Measurements from ENCODE around the gene ADARB1.

The ADARB1 gene

DNA sequence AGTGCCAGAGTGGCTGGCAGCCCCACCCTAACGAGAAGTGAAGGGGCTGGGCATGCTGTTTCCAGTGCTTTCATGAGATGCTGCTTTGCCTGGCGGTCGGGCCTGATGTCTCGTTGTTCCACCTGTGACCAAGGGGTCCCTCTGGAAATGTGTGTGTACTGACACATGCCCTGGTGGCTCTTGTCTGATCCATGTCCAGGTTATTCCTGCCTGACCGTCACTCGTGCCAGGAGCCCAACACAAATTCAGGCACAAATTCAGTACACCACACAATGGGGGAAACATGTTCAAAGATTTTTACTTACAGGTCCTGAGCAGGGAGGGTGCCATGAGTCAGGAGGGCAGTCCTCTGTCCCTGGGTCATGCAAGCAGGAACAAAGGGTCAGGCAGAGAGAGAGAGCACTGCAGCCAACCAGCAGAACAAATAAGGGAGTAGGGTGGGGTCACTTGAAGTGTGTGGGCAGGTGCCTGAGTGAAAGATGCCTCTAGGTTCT is 76.3 kb downstream of the ADARB1 start:
- no peak overlapping the region for H3K4me3 ChIP-seq (ENCODE audit: low read length)
- H3K4me1 ChIP-seq (ENCODE audit: insufficient read depth, low read length): peaks cover 40% of the 10 kb centered on the region
- H3K36me3 ChIP-seq (ENCODE audit: insufficient read depth, low read length): no peaks in the 10 kb centered on the region
- no peaks in the 10 kb centered on the region for H3K9me3 ChIP-seq (ENCODE audit: low read length)
- no peaks in the 10 kb centered on the region for H3K27me3 ChIP-seq (ENCODE audit: insufficient read depth, low read length)
- H2AFZ ChIP-seq (ENCODE audit: low read depth, low read length): no peak overlapping the region

DNA sequence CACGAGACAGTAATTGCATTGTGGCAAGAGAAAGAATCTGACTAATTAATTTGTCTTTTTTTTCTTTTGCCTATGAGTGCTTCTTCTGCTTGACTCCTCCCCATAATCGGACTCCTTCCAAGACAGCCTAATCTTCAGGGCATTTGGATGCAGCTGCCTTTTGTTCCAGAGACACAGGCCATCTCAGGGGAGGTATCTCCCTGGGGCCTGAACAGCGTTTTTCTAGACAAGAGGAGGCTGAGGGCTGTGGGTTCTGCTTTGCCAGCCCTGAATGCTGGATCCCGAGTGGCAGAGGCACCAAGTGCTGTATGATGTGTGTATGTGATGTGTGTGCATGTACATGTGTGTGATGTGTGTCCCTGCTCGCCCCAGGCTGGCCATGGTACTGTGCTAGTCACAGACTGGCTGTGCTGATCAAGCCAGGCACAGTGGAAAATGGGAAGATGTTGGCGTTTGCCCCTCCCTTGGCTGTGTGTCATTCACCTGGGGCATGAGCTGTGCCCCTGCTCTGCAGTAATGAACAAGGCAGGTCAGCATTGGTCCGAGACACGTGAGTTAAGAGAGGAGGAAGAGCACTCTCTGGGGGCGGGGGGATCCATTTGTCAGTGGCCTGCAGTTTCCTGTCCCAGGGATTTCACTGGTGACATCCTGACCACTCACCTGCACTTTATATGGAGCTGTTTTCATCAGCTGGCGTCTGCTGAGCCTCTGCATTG is 77.2 kb downstream of the ADARB1 start:
- H3K9me3 ChIP-seq (ENCODE audit: low read length): no peaks in the 10 kb centered on the region
- no peak overlapping the region for H2AFZ ChIP-seq (ENCODE audit: low read depth, low read length)
- H3K27me3 ChIP-seq (ENCODE audit: insufficient read depth, low read length): no peaks in the 10 kb centered on the region
- H3K4me3 ChIP-seq (ENCODE audit: low read length): no peak overlapping the region
- H3K4me1 ChIP-seq (ENCODE audit: insufficient read depth, low read length): peaks cover 40% of the 10 kb centered on the region
- H3K36me3 ChIP-seq (ENCODE audit: insufficient read depth, low read length): no peaks in the 10 kb centered on the region

DNA sequence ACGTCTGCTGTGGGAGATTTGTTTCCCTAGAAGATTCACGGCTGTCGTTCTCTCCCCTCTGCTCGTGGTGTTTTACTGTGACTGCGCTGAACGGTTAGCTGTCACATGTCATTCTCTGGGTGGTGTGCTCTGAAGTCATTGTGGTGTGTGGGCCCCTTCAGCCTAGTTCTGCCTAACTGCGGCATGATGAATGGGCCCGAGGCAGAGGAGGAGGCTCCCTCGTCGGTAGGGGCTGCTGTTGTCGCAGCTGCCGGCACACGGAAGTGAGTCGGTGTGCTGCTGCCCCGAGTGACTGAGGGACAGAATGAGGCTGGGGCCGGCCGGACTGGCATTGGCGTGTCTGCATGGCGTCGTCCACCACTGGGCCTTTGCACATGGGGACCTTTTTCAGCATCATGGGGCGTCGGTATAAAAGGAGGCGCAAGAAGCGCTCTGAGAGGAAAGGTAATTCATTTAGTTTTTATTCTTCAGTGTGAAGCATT is 77.9 kb downstream of the ADARB1 start:
- H3K4me1 ChIP-seq (ENCODE audit: insufficient read depth, low read length): peaks cover 40% of the 10 kb centered on the region
- H3K27me3 ChIP-seq (ENCODE audit: insufficient read depth, low read length): no peaks in the 10 kb centered on the region
- H3K9me3 ChIP-seq (ENCODE audit: low read length): no peaks in the 10 kb centered on the region
- no peak overlapping the region for H2AFZ ChIP-seq (ENCODE audit: low read depth, low read length)
- H3K36me3 ChIP-seq (ENCODE audit: insufficient read depth, low read length): no peaks in the 10 kb centered on the region
- H3K4me3 ChIP-seq (ENCODE audit: low read length): no peak overlapping the region

DNA sequence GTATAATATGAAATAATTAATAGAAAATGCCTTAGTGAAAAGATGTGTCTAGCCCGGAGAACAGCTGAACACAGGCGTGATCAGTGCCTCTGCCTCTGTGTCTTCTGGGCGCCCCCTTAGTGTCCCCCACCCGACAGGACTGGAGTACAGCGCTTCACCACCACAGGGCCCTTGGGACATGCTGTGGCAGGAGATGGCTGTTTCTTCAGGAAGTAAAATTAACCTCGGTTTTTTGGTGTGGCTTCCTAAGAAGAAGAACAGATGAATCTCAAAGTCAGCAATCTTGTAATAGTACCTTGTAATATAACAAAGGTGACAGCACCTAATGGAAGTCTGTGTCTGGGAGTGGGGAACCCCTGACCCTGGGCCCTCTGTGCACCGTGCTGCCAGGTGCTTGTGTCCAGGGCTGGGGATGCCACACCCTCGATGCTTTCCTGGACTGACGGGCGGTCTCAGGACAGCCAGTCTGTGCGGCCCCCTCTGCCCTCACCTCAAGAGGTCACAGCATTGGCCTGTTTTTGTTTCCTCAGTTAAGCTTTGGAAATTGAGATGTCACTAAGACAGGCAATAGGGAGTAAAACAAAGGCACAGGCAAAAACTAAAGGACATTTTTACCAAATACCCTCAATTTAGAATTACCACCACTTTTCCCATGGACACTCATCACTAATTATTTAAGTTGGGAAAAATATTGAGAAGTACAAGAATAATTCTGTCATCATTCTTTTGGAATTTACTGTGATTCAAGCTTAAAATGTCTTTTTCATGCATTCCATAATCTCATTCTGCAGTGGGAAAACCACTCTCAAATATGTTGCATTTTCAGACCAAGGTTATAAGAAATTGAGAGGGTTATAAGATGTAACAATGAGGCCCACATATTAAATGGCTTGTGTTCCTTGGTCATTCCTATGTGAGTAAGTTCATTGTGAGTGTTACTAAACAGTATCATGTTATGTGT is 79.3 kb downstream of the ADARB1 start:
- Histone ChIP-seq H3K36me3 (ENCODE audit: insufficient read depth, low read length) (no peaks in the 10 kb centered on the region), H3K4me1 (ENCODE audit: insufficient read depth, low read length) (peaks cover 40% of the 10 kb centered on the region), H3K9me3 (ENCODE audit: low read length) (no peaks in the 10 kb centered on the region), H3K4me3 (ENCODE audit: low read length) (no peak overlapping the region), H3K27me3 (ENCODE audit: insufficient read depth, low read length) (no peaks in the 10 kb centered on the region), H2AFZ (ENCODE audit: low read depth, low read length) (no peak overlapping the region)

DNA sequence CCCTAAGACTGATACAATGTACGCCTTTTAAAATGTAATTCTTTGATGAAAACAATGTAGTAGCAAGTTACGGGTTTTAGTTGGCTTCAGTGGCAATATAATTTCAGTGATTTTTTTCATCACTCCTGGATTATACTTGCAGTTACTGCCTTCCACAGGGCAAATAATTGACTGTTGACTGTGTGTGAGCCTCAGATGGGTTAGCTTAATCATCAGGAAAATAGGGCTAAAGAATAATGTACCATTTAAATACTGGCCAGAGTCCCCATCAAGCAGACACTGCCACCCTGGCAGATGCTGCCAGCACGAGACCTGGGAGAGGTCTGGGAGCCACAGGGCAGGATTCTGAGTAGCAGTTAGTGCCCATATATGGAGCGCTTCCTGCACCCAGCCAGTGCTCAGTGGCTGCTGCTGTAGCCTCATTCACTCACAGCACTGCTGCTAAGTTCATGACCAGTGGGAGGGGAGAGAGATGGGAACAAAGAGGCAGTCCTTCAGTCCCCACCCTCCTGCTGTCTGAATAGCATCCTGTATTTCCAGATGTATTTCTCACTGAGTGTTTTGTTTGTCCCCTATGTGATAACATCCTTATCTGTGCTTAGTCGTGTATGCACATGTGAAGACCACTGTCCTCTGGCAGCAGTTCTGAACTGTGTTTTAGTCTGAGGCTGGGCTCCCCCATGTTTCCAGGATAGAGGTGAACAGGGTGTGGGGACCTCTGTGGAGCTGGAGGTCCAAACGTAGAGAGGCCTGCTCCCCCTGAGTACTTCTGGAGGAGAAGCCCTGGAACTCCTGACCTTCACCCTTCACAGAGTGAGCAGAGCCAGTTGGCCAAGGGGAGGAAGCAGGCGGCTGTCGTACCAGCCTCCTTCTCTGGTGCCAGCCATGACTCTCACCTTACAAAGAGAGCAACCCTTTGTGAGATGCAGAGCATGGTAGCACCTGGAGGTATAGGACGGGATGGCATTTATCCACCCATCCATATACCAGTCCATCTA is 80.4 kb downstream of the ADARB1 start:
- Histone ChIP-seq H3K4me1 (ENCODE audit: insufficient read depth, low read length) (peaks cover 40% of the 10 kb centered on the region), H3K36me3 (ENCODE audit: insufficient read depth, low read length) (no peaks in the 10 kb centered on the region), H3K9me3 (ENCODE audit: low read length) (no peaks in the 10 kb centered on the region), H2AFZ (ENCODE audit: low read depth, low read length) (no peak overlapping the region), H3K27me3 (ENCODE audit: insufficient read depth, low read length) (no peaks in the 10 kb centered on the region), H3K4me3 (ENCODE audit: low read length) (no peak overlapping the region)

DNA sequence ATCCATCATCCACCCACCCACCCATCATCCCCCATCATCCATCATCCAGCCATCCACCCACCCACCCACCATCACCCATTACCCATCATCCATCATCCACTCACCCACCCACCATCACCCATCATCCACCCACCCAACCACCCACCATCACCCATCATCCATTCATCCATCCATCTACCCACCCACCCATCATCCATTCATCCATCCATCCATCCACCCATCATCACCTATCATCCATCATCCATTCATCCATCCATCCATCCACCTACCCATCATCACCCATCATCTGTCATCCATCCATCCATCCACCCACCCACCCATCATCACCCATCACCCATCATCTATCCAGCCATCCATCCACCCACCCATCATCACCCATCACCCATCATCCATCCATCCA is 81.5 kb downstream of the ADARB1 start:
- Histone ChIP-seq H3K4me3 (ENCODE audit: low read length) (no peak overlapping the region), H3K4me1 (ENCODE audit: insufficient read depth, low read length) (peaks cover 36% of the 10 kb centered on the region), H3K9me3 (ENCODE audit: low read length) (no peaks in the 10 kb centered on the region), H3K36me3 (ENCODE audit: insufficient read depth, low read length) (no peaks in the 10 kb centered on the region), H3K27me3 (ENCODE audit: insufficient read depth, low read length) (no peaks in the 10 kb centered on the region), H2AFZ (ENCODE audit: low read depth, low read length) (no peak overlapping the region)

DNA sequence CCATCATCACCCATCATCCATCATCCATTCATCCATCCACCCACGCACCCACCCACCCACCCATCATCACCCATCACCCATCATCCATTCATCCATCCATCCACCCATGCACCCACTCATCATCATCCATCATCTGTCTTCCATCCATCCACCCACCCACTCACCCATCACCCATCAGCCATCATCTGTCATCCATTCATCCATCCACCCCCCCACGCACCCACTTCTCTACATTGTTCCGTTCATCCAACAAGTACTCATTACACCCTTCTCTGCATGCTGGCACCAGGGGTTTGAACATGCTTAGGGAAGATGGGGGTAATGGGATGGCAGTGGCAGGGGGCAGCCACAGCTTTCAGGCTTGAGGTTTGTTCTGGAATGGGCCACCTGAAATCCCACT is 82.1 kb downstream of the ADARB1 start:
- Histone ChIP-seq H3K9me3 (ENCODE audit: low read length) (no peaks in the 10 kb centered on the region), H3K27me3 (ENCODE audit: insufficient read depth, low read length) (no peaks in the 10 kb centered on the region), H3K4me3 (ENCODE audit: low read length) (no peak overlapping the region), H3K4me1 (ENCODE audit: insufficient read depth, low read length) (peaks cover 35% of the 10 kb centered on the region), H2AFZ (ENCODE audit: low read depth, low read length) (no peak overlapping the region), H3K36me3 (ENCODE audit: insufficient read depth, low read length) (no peaks in the 10 kb centered on the region)

DNA sequence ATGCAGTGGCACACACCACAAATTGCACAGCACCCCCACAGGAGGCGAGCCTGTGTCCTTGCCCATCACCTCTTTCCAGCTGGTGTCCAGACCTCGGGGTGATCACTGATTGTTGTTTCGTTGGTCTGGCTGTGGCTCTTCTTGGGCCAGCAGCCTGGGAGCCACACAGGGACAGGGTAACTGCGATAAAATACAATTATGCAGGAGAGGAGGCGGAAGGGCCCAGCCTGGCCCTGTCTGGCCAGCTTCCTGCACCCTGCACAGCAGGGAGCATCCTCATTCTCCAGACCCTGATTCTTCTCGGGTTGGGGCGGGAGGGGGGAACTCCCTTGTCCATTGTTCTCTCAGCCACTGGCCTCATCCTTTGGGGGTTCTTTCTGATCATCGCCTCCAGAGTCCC is 83.6 kb downstream of the ADARB1 start:
- Histone ChIP-seq H3K4me1 (ENCODE audit: insufficient read depth, low read length) (peaks cover 22% of the 10 kb centered on the region), H3K36me3 (ENCODE audit: insufficient read depth, low read length) (no peaks in the 10 kb centered on the region), H2AFZ (ENCODE audit: low read depth, low read length) (no peak overlapping the region), H3K9me3 (ENCODE audit: low read length) (no peaks in the 10 kb centered on the region), H3K4me3 (ENCODE audit: low read length) (no peak overlapping the region), H3K27me3 (ENCODE audit: insufficient read depth, low read length) (no peaks in the 10 kb centered on the region)

DNA sequence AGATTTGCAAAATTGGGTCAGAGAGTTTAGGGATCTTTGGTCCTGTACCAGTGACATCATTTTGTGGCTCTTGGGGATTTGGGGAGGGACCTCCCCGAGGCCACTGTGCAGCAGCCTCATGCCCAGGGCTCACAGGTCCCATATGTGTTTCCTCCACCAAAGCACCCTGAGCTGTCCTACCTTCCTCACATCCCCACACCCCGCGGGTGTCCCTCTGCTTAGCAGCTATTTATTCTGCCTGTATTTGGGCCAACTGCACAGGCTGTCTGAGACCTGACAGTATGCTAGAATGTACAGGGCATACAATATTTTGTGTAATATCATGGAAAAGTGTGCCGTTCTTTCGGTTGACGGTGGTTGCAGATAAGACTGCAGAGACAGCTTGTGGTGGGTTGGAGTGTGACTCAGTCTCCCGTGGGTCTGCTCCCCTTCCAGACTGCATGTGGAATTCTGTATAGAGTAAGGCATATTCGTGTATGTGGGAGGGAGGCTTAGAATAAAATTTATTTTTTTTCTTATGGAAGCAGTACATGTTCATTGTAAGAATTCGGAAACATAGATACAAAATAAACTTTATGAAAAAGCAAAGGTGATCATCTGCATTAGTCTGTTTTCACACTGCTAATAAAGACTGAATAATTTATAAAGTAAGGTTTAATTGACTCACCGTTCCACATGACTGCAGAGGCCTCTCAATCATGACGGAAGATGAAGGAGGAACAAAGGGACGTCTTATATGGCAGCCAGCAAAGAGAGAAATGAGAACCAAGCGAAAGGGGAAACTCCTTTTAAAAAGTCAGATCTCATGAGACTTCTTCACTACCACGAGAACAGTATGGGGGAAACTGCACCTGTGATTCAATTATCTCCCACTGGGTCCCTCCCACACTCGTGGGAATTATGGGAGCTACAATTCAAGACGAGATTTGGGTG is 84.4 kb downstream of the ADARB1 start:
- Histone ChIP-seq H3K27me3 (ENCODE audit: insufficient read depth, low read length) (no peaks in the 10 kb centered on the region), H3K36me3 (ENCODE audit: insufficient read depth, low read length) (no peaks in the 10 kb centered on the region), H2AFZ (ENCODE audit: low read depth, low read length) (no peak overlapping the region), H3K9me3 (ENCODE audit: low read length) (no peaks in the 10 kb centered on the region), H3K4me1 (ENCODE audit: insufficient read depth, low read length) (peaks cover 17% of the 10 kb centered on the region), H3K4me3 (ENCODE audit: low read length) (no peak overlapping the region)

DNA sequence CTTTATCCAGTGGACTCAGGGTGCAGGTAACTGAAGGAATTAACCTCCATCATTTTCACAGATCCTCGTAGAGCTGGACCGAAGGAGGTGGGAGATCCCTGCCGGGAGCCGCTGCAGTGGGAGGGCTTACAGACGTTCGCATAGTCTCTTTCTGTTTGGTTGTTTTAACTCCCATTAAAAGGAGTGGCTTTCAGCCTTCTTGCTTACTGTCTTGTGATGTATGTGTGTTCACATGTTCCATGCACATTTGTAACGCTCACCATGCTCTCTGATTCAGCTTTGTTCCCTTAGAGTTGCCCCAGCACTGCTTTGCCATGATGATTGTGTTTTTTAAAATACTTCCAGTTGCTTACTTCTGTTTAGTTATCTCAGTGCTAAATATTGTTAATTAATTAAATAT is 85.8 kb downstream of the ADARB1 start:
- H2AFZ ChIP-seq (ENCODE audit: low read depth, low read length): no peak overlapping the region
- H3K4me1 ChIP-seq (ENCODE audit: insufficient read depth, low read length): peaks cover 3% of the 10 kb centered on the region
- H3K9me3 ChIP-seq (ENCODE audit: low read length): no peaks in the 10 kb centered on the region
- no peaks in the 10 kb centered on the region for H3K36me3 ChIP-seq (ENCODE audit: insufficient read depth, low read length)
- H3K27me3 ChIP-seq (ENCODE audit: insufficient read depth, low read length): no peaks in the 10 kb centered on the region
- H3K4me3 ChIP-seq (ENCODE audit: low read length): no peak overlapping the region

DNA sequence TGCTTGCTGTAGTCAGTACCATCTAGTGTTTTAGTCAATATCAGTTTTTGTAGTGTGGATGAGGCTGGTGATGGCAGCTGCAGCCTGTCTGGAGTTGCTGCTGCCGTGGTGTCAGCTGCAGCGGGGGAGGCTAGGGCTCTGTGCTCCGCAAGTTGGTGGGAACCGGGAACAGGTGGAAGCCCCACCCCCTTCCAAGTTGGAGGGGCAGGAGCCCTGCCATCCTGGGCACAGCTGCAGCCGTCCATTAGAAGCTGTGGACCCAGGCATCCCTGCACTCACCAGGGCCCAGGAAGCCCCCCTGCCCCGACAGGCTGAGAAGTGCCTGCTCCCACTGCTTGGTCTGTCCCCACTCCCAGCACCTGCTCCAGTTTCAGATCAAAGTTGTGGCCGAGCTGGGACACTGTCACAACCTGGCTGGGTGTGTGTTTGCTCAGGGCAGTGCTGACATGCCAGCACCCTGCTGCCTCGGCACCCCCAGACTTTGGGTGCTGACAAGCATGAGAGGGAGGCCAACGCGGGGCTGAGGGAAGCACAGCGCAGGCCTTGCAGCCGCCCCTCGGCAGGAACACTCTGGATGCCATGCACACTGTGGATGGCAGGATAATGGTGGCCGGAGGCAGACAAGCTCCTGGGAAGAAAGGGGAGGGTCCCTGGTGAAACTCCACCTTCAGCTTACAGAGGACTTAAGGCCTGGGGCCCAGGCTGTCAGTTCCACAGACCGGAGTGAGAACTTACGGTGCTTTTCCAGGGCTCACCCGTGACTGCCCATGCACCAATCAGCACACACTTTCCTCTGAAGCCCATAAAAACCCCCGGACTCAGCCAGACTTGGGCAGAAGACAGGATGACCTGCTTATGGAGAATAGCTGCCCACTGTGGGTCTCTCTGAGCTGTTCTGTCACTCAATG is 86.9 kb downstream of the ADARB1 start:
- Histone ChIP-seq H3K4me3 (ENCODE audit: low read length) (no peak overlapping the region), H3K4me1 (ENCODE audit: insufficient read depth, low read length) (peaks cover 3% of the 10 kb centered on the region), H2AFZ (ENCODE audit: low read depth, low read length) (no peak overlapping the region), H3K36me3 (ENCODE audit: insufficient read depth, low read length) (no peaks in the 10 kb centered on the region), H3K27me3 (ENCODE audit: insufficient read depth, low read length) (no peaks in the 10 kb centered on the region), H3K9me3 (ENCODE audit: low read length) (no peaks in the 10 kb centered on the region)
